Esophagus squamous epithelium (tissue), 4 donors: ENCODE measurements around the gene CACNA2D2.

Experiments
- POLR2A ChIP-seq, 4 donors: fragments of 450-650 bp; IDR thresholded peaks; one replicate each; pipeline ENCODE4 v1.6.1; 2017; ENCODE audit warnings: antibody characterized with exemption in 4 of 4, mild to moderate bottlenecking in 4 of 4, moderate library complexity in 3 of 4
- TF ChIP-seq, protein P1 (sequence below), 6 experiments: fragments of 450-650 bp in 4 of 6; fragments of 200-600 bp in 2 of 6; sonication (generic) in 2 of 6; IDR thresholded peaks; one replicate each; pipeline ENCODE4 v1.5.1; 2016 to 2019; ENCODE audit warnings: antibody characterized with exemption in 6 of 6, mild to moderate bottlenecking in 4 of 6, moderate library complexity in 4 of 6

DNA sequence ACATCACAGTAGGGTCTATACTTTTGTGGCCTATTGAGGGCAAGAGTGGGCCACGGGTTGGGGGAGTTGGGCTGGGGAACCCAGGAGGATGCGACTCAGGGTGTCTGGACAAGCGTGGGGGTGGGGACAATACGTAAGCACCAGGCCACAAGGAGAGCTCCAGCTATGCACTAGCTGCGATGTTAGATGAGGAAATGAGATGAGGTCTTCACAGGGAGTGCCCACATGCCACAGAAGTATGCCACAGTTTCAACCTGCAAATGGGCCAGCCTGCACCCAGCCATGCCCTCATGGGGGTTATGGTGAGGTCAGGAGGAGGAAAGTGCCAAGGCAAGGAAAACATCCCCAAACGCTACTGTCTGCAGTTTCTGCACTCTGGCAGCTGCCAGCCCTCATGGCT is 30.5 kb downstream of the CACNA2D2 start:
- TF ChIP-seq, protein P1, sequence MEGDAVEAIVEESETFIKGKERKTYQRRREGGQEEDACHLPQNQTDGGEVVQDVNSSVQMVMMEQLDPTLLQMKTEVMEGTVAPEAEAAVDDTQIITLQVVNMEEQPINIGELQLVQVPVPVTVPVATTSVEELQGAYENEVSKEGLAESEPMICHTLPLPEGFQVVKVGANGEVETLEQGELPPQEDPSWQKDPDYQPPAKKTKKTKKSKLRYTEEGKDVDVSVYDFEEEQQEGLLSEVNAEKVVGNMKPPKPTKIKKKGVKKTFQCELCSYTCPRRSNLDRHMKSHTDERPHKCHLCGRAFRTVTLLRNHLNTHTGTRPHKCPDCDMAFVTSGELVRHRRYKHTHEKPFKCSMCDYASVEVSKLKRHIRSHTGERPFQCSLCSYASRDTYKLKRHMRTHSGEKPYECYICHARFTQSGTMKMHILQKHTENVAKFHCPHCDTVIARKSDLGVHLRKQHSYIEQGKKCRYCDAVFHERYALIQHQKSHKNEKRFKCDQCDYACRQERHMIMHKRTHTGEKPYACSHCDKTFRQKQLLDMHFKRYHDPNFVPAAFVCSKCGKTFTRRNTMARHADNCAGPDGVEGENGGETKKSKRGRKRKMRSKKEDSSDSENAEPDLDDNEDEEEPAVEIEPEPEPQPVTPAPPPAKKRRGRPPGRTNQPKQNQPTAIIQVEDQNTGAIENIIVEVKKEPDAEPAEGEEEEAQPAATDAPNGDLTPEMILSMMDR (IDR thresholded peaks at IDR 0.05), result no peak
- no peak for TF ChIP-seq POLR2A (IDR thresholded peaks at IDR 0.05)
